ENCODE data around the gene DPF3.

Gene DPF3

GRCh38 chr14:72833174-72833573 lies 60.7 kb downstream of the DPF3 start:
- no peak for DNase-seq

DNA sequence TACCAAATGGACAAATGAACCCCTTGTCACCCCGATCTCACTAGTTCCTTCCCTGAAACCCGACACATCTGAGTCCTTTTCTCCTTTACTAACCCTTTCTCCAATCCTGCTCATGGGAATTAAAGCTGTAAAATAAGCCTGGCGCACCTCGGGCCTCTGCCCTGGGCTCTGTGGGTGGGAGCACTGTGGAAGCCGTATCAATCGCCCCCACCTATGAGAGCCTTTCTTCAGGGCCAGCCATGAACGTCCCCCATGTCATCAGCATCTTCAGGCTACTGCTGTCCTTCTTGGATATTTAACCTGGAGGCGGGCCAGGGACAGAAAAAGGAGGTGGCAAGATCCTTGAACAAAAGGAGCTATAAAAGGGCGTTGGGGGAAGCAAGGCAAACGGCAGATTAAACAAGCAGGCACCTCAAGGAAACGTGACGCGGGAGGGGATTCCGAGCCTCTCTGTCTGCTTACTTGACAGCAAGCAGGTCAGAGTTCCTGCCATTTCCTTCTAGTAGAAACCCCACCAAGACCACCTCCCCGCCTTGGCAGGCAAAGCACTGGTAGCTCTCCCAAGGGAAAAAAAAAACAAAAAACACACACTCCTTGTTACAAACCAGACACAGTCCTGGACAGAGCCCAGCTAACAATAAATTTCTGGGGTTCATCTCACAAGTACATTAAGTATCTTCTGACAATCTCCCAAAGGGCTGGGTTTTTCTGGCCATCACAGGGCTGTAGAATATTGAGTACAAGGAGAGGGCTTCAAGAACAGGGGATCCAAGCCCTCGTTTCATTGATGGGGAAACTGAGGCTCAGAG lies 62.9 kb downstream of the DPF3 start:
- DNase-seq: no peak

DNA sequence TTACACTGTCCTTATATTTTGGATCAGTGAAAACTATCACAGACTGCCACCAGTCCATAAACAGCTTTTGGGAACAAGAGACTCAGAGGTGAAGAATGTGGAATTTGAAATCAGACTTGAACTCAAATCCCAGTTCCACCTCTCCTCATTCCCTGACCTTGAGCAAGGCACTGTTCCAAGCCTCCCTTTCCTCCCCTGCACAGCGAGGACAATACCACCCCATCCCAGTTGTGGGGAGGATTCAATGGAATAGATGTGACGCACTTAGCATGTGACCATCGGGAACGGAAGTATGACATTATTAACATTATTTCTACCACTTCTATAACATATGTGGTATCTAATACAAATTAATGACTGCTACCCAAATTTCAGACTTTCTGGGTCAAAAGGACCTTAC lies 63.5 kb downstream of the DPF3 start:
- DNase-seq: no peak

DNA sequence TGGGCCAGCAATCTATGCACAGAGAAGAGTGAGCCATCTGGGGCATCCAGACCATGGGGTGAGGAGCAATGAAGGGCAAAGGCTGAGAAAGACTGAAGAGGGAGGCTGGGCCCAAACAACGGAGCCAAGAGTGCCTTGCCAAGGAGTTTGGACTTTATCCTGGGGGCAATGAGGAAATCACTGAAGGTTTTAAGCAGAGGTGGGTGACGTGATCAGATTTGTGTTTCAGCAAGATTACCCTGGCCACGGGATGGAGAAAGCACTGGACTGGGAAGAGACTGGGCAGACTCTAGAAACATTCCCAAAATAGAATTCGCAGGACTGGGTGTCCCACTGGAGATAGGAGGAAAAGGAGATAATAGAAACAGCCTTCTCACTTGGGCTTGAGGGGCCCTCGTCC lies 65.3 kb downstream of the DPF3 start:
- no peak for DNase-seq

DNA sequence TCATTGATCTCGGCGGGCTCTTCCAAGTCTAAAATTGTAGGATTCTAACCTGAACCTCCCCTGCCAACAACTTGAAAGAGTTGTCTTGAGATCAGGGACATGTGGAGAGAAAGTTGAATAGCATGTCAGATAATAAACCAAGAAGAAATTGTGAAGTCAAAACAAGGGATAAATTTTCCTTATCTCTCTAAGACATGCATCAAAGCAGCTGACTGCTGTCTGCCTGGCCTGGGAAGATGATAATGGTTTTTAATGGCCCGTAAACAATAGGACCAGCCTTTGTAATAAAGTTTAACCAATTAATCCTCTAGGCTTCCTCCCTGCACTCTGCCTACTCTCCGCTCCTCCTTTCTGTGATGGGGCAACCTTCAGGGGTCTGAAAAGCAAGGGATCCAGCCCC lies 67.9 kb downstream of the DPF3 start:
- DNase-seq: no peak

DNA sequence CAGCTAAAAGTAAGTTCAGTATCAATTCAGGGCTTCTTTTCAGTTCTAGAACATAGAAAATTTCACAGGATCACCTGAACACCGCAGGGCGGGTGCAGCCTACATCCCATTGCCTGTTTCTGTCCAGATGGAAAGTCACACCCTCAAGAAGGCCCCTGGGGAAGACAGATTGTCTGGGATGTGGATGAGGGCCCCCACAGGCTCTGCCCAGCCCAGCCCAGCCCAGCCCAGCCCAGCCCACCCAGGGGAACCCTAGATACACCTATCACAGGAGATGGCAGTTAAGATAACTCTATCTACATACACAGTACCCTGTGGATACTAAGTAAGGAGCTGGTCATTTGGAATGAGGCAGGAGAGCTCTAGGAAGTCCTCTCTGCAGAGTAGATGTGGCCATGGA lies 68.4 kb downstream of the DPF3 start:
- no peak for DNase-seq

GRCh38 chr14:72824051-72824450 lies 69.8 kb downstream of the DPF3 start:
- no peak for DNase-seq

- DNase-seq: no peak
These were observed 70.8 kb downstream of the DPF3 start for GRCh38 chr14:72822946-72823611.

GRCh38 chr14:72818998-72819397 lies 74.9 kb downstream of the DPF3 start:
- no peak for DNase-seq

DNA sequence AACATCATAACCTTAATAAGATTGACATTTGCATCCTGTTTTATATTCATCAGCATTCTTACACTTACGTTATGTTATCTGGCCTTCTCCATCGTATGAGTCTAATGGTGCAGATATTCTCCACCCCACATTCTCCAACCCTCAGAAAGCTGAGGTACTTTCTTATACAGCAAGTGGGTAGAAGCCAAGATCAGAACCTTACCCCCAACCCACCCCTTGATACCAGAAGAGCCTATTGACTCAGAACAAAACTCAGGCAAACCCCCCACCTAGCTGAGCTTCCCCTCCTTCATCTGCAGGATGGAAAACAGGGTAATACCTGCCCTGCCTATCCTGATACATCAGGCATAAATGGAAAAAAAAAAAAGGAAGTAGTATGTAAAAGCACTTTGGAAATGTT lies 77.6 kb downstream of the DPF3 start:
- no peak for DNase-seq

DNA sequence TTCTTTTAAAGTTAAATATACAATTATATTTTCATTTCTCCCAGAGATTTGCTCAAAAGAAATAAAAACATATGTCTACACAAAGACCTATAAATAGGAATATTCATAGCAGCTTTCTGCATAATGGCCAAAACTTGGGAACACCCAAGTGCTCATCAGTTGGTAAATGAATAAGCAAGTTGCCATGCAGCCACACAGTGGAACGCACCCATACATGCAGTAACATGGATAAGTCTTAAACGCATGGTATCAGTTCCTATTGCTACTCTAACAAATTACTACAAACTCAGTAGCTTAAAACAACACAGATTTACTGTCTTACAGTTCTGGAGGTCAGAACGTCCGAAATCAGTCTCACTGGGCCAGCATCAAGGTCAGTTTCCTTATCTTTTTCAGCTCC lies 78.5 kb downstream of the DPF3 start:
- no peak for DNase-seq

GRCh38 chr14:72812292-72812851 lies 81.5 kb downstream of the DPF3 start:
- no peak for DNase-seq

DNA sequence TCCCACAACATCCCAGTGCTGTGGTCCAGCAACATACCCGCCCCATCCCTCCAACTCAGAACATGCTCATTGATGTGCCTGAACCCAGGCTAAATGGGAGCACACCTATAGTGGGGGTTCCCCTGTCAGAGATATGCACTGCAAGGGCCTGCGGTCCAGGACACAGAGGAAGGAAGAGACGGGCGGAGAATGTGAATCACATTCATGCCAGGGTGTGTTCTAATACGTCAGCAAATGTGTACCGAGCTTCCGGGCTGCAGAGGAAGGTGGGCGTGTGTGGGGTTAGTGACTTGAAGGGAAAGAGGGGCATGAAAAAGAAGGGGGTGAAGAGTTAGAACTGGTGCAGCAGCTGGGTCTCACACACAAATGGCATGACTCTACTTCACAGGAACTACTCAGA lies 83.7 kb downstream of the DPF3 start:
- no peak for DNase-seq

DNA sequence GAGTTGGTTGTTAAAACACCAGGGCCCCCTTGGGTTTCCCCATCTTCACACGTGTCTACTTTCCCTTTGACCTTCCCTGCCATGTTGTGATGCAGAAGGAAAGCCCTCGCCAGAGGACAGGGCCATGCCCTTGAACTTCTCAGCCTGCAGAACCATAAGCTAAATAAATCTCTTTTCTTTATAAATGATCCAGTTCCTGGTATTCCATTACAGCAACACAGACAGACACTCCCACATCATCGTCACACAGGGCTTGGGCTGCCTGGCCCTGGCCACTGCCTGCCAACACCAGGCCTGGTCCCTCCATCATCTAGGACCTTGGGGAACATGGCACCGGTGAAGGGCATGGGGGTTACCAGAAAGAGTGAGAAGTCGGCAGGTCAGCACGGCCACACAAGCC lies 84.8 kb downstream of the DPF3 start:
- DNase-seq: no peak

- DNase-seq: no peak
These were observed 85.3 kb downstream of the DPF3 start for GRCh38 chr14:72808564-72808963.

DNA sequence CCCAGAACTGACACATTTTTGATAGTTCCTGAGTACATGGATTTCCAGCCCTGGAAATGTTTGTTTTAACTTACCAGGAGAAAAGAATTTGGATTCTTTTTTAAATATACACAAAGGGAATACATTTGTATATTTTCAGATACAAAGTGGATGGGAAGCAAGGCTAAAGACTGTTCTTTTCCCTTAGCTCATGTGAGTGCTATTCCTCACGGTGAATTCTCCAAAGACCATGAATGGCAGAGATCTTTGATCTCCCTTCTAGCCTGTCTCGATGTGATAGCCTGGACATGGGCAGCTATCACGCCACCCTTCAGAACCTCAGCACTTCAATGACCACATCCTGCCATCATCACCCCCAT lies 91.3 kb downstream of the DPF3 start:
- no peak for DNase-seq

- no peak for DNase-seq
These were observed 91.9 kb downstream of the DPF3 start for GRCh38 chr14:72801836-72802587.

- DNase-seq: no peak
These were observed 92.5 kb downstream of the DPF3 start for GRCh38 chr14:72801381-72801812.

DNA sequence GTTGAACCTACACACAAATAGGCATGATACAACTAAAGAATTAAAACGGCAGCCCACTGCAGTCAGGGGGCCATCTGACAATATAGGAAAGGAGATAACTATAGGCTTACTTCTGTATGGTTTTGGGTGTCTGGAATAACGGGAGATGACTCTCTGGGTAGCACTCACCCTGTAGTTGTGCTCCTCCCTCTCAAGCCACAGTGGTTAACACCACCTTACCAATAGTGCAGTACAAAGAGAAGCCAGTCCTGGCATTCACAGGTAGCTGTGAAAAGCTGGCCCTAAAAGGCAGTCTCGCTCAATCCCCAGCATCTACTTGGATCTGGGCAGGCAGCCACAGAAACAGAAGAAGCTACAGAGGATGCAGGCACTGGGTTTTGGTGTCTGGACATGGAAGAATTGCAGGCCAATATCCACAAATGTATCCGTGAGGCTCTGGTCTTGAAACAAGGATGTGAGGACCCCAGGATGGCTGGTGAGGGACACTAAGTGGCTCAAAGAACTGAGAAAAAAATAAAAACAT lies 93.0 kb downstream of the DPF3 start:
- no peak for DNase-seq

- DNase-seq: no peak
These were observed 93.6 kb downstream of the DPF3 start for GRCh38 chr14:72800296-72800695.

GRCh38 chr14:72796935-72797334 lies 97.0 kb downstream of the DPF3 start:
- no peak for DNase-seq

DNA sequence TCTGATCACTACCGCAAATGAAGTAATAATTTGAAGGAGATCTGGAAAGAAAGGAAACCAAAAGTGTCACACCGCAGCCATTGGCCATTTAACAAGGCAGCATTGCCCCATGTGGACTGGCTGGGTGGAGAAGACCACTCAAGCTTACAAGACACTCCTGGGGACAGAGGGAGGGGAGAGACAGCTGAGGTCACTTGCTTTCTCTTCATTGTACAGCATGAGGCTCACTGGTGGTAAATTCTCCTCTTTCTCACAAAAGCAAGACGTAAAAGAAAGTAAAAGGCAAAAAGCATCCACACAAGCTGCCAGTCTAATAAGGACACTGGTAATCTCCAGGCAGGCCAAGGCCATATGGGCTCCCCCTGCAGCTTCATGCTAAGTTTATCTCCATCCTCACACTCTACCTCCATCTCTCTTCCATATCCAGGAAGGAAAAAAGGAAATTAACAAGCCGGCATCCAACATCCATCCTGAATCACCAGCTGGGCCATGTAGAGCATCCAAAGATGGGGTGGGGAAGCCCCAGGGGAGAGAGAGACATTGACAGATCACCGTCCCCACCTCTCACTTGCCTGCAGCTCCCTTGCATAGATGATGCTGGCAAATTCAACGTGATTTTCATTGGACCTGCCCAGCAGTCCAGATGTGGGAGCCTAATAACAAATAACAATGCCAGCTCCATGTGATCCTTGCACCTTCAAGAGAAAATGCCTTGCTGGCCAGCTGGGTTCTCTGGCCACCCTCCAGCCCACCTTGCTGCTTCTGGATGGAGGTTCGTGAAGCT lies 100.6 kb downstream of the DPF3 start:
- no peak for DNase-seq

All from activated CD4-positive, CD25-positive, alpha-beta regulatory T cell (primary cell).